HG03565 (cell line): ENCODE results near the gene ANK3.
"Not testable (repeated sequence)": the region's sequence is repeated elsewhere in the genome, so short reads cannot be mapped to it uniquely, and the experiment has no call there.

Source experiments
- ATAC-seq: cut with Tn5 transposase; IDR thresholded peaks from one replicate; pipeline ENCODE4 v1.9.1; 2021; ENCODE audit warnings: mild to moderate bottlenecking, moderate library complexity; ENCODE audit not compliant: unreplicated experiment

Gene ANK3

GRCh38 chr10:60310740-60311139 is 78.9 kb downstream of the ANK3 start:
- no peak for ATAC-seq

DNA sequence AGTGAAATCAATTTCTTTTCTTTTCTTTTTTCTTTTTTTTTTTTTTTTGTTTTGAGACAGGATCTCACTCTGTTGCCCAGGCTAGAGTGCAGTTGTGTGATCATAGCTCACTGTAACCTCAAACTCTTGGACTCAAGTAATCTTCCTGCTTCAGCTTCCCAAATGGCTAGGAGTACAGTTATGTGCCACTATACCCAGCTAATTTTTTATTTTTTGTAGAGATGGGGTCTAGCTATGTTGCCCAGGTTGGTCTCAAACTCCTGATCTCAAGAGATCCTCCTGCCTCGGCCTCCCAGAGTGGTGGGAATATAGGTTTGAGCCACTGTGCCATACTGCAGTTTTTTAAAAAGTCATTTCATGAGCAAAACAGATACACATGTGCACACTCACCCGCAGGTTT is 79.8 kb downstream of the ANK3 start:
- no peak for ATAC-seq

- ATAC-seq, result no peak
These were observed 80.3 kb downstream of the ANK3 start for GRCh38 chr10:60309371-60309770.

DNA sequence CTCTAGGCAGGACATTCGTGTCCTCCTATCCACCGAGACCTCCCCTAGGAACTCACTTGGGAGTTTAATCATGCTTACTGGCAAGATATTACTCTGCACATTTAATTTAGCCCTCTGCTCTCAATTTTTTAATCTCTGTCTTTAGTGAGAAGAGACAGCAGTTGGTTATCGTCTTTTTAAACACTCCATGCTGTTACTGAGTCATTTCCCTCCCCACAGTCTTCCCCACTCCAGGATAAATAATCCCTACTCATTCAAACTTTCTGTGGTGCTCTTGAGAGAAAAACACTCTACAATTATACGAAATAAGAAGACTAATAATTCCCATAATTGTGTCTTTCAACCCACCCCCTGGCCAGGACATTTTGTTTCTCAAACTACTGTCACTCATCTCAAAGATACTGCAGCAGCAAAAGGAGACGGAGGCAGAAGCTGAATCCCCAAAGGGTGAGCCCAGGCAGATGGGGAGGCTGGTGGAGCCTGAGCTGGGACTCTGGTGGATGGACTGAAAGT is 84.2 kb downstream of the ANK3 start:
- ATAC-seq, result no peak

DNA sequence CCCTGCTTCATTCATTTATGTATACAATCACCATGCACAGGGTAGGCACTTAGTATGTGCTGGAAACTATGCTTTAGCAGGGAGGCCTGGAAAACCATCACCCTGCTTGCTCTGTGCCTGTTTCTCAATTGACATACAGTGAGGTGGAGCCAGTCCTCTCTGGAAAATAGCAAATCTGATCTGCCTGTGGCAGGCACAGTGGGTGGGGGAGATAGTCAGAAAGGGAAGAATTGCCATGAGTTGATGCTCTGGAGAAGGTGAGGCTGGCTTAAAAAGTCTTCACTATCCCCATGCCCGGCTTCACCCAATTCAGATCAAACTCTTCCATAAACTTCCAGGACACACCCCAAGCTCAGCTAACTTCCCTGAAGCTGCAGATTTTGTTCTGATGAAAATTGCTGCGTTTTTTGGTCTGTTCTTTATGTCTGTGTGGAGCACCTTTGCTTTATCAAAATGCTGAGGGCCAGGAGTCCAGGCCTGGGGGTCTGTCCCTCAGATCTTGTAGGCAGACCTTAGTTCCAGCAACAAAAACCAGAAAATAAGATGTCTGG is 84.8 kb downstream of the ANK3 start:
- ATAC-seq, result no peak

DNA sequence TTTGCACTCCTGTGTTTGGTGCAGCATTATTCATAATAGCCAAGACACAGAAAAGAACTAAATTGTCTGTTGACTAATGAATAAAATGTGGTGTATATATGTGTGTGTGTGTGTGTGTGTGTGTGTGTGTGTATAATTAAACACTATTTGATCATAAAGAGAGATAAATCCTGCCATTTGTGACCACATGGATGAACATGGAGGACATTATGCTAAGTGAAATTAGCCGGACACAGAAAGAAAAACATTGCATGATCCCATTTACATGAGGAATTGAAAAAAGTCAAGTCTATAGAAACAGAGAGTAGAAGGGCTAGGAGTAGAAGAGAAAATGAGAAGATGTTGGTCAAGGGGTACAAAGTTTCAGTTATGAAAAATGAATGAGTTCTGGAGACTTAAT is 85.9 kb downstream of the ANK3 start:
- no peak for ATAC-seq

DNA sequence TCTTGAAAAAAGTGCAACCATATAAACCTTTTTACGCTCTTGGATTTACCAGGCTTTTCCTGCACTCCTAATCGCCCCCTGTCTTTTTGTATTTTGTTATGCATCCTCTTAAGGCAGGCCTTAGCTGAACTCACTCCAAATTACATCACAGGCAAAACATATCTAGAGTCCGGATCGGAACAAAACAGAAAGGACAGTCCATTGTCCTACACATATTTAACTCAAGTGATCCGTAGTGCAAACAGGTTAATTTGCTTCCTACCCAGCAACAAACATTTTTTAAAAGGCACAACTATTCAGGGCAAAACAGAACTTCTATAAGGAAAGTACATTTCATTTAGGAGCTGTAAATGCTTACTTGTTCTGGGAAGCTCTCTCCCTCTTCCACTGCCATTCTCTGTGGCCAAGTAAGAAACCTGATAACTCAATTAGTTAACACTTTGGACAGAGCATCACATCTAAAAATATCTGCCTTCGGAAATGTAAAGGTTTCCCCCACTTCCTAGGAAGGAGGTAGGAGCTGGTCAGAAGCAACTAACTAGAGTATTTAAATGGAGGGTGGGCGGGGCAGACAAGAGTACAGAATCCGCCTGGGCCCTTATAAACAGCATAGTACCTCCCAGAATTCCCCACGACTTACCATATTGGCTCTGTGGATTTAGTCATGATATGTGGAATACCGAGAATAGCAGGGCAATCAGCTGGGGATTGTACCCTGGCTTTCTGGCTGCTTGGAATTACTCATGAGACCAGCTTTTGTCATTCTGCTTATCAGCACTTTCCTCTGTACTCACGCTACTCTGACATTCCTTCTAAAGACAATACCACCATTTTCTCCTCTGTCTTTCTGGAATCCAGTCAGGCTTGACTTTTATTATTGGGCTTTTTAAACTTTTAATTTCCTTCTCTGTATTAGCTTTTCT is 89.5 kb downstream of the ANK3 start:
- ATAC-seq, result no peak

DNA sequence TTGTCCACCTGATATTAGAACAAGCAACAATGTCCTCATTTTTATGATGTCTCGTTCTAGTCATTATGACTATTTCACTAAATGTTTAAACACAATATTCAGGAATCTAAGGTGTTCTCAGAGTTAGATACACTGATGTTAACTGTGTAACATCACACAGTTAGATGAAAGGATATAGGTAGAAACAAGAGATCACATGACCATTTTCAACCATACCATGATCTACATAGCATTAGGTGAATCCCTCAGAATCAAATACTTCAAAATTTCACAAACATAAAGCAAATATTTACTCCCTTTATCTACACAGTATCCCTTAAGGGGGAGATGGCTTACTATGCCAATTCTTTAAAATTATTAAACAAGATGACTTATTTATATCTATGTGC is 90.3 kb downstream of the ANK3 start:
- no peak for ATAC-seq

DNA sequence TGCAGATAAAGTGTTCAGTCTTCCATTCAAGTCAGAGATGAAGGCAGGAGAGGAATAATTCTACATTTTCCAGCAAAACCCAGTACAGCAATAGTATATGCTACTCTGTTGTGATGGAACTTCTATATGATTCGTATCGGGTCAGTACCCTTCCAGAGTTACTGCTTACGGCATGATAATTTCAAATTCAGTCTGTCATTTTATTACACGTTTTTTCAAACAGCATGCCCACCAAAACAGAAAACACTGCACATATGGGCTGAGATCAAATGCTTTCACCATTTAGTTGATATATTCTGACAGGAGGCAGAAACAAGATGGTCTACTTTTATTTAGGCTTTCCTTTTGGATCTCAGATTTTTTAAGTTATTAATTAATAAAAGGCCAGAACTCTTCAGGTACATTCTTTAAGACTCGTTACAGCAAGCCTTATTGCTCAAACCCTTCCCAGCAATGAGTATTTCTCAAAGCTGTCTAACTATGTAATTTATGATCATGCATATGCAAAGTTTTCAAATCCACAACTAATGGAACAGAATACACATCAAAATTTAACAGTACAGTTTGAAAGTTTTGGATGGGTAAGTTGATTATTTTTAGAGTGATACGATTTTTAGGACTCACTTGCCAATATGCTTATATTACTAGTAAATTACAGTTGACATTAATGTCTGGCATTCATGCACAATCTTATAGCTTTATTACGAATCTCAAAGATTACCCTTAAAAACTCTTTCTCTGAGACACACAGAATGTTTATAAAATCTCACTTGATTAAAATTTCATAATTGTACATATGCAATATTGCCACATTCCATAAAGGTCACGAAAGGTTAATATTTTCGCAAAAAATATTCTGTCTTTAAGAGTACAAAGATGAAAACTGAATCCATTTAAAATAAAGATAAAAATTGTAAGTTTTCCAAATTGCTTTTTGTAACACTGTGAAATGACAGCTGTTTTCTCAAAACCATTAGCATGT is 91.0 kb downstream of the ANK3 start:
- ATAC-seq, result no peak

DNA sequence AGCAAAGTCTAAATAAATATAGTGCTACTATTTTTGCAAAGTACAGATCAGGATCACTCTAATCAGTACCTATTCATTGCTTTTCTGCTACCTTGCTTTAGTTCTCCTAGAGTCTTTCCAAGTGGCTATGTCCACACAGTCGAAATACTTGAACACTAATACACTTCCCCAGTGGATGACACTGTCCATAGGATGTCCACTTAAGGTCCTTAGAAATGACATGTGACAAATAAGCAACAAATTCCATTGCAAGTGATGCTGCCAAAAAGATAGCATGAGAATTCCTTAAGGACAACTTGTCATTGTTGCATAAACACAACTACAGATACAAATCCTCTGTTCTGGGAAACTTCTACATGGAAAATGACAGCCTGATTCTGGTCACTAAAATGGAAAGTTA is 93.6 kb downstream of the ANK3 start:
- no peak for ATAC-seq

- no peak for ATAC-seq
These were observed 94.4 kb downstream of the ANK3 start for GRCh38 chr10:60295028-60295937.

- no peak for ATAC-seq
These were observed 96.0 kb downstream of the ANK3 start for GRCh38 chr10:60293581-60294175.

GRCh38 chr10:60292998-60293397 is 96.7 kb downstream of the ANK3 start:
- no peak for ATAC-seq

DNA sequence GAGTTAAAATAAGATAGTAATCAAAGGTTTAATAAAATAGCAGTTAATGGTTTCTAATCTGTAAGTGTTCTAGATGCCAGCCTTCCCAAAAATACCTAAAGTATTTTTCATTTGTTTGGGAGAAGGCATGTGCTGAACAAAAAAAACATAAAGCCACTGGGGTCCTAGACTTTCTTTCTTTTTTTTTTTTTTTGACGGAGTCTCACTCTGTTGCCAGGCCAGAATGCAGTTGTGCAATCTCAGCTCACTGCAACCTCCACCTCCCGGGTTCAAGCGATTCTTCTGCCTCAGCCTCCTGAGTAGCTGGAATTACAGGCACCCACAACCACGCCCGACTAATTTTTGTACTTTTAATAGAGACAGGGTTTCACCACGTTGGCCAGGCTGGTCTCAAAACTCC is 97.1 kb downstream of the ANK3 start:
- not testable (repeated sequence) for ATAC-seq

DNA sequence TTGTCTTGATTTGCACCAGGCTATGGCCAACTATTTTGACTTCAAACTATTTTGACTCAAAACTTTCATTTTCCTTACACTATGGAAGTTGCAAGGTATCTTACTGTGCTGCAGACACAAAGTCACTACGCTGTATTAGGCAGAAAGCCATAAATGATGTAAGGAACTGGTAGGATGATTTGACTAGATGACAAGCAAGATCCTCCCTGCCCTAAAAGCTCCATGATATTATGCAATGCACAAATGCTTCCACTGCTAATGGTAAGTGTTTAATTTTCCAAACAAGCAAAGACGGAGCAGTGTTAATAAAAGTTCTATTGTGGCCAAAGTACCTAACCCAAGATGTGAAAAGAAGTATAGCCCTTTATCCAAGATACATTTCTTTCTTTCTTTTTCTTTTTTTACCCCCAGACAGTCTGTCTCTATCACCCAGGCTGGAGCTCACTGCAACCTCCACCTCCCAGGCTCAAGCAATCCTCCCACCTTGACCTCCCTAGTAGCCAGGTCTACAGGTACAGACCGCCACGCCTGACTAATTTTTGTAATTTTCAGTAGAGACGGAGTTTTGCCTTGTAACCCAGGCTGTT is 98.2 kb downstream of the ANK3 start:
- ATAC-seq, result no peak

DNA sequence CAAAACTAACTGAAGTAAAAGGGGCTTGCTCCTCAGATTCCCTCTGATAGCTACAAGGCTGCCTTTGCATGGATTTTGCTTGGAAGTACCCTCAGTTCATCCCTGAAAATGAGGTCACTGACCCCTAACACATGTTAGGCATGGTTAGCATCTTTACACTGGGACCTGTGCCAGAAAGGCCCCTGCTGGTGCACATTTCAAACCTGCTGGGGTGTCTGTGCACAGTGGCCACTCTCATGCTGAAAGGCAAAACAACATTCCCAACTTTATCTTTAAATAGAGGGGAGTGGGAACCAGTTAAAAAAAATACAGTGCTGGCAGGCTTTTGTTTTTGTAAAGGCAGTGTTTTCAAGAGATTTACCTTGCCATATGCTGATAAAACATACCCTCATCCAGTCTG is 99.1 kb downstream of the ANK3 start:
- ATAC-seq, result no peak

- ATAC-seq, result no peak
These were observed 99.9 kb downstream of the ANK3 start for GRCh38 chr10:60289800-60290199.

- ATAC-seq, result no peak
These were observed 101.4 kb downstream of the ANK3 start for GRCh38 chr10:60288256-60288655.

- ATAC-seq, result no peak
These were observed 103.1 kb downstream of the ANK3 start for GRCh38 chr10:60286559-60286958.
